ENCODE measurements around the gene PRB2.
A peak's percentile ranks its signal among the peaks of the same experiment; 100 is the strongest.
"Not testable (repeated sequence)": the region's sequence is repeated elsewhere in the genome, so short reads cannot be mapped to it uniquely, and the experiment has no call there.

Gene PRB2

DNA sequence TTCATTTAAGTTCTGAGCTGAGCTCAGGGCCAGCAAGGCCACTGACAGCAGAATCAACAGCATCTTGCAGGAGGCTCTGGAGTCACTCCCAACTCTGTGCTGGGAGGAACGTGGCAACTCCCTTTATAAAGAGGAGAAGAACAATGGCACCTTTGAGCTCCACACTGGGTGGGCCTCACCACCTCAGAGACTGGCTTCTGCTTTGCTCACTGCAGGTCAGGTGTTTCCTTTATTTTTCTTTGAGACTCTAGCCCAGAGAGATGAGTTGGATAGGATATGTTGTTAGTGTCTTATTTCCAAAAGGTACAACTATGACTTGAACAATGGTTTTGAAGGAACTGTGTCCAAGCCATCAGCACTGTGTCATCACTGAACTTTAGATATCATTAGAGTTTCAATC lies at the start of gene PRB2:
Gene PRB2 (minus strand): TSS at position 101 of the 400 bp plus-strand sequence. CDS start 38 bp downstream, at position 63.
- ATAC-seq (ENCODE audit: insufficient read depth, low read depth): not testable (repeated sequence)

DNA sequence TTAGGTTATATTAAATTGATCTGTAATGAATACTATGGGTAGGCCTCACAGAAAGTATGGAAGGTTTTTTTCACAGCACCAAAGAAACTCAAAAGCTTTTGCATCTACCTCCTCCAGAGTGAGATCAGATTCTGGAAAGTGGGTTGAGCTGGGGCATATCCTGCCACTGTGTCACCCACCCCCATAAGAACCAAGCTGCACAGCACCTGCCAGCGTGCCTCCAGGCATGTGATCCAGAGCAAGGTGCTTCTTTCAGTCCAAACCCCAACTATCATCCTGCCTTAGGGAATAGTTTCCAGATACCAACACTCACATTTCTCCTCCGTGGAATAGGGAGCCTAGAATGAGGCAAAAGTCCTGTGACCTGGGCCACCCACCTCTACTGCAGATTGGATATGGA lies 42.6 kb upstream of the PRB2 start:
- H3K9me3 ChIP-seq (ENCODE audit: insufficient read depth, low read length, severe bottlenecking): no peaks in the 10 kb centered on the region

More for the DNA sequence above, at the start of gene PRB2:
- not testable (repeated sequence) for H3K27ac ChIP-seq (ENCODE audit: low read length); H2AFZ ChIP-seq (ENCODE audit: low read depth, low read length); H3K4me2 ChIP-seq (ENCODE audit: insufficient read depth, low read length); H3K9ac ChIP-seq (ENCODE audit: low read depth, low read length); H3K36me3 ChIP-seq (ENCODE audit: insufficient read depth, low read length); H3K4me3 ChIP-seq (ENCODE audit: low read depth in 1 of 2, low read length in 2 of 2); H3K4me1 ChIP-seq (ENCODE audit: insufficient read depth, low read length); H3K27me3 ChIP-seq (ENCODE audit: insufficient read depth, low read length, poor library complexity); H3K9me3 ChIP-seq (ENCODE audit: insufficient read depth, low read length, severe bottlenecking); H3K79me2 ChIP-seq (ENCODE audit: insufficient read depth, low read length); DNase-seq; H4K20me1 ChIP-seq (ENCODE audit: insufficient read depth, low read length)

DNA sequence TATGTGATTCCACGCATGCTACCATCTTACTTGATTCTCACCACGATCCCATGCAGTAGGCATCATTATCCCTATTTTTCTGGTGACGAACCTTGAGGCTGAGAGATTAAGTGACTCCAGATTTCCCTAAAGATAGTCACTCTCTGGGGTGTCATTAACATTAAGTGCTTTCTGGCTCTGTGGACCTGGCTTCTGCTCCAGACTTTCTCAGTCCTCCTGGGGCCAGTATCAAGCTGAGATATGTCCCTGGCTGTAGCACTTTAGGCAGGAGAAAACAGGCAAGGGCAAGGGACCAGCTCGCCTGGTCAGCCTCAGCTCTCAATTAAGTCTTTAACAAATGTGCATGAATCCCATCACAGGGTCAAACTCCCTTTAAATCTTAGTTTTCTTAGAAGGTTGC lies 38.3 kb upstream of the PRB2 start:
- H3K79me2 ChIP-seq (ENCODE audit: insufficient read depth, low read length): no peaks in the 10 kb centered on the region
- no peak overlapping the region for H2AFZ ChIP-seq (ENCODE audit: low read depth, low read length)
- TF ChIP-seq, protein P1, sequence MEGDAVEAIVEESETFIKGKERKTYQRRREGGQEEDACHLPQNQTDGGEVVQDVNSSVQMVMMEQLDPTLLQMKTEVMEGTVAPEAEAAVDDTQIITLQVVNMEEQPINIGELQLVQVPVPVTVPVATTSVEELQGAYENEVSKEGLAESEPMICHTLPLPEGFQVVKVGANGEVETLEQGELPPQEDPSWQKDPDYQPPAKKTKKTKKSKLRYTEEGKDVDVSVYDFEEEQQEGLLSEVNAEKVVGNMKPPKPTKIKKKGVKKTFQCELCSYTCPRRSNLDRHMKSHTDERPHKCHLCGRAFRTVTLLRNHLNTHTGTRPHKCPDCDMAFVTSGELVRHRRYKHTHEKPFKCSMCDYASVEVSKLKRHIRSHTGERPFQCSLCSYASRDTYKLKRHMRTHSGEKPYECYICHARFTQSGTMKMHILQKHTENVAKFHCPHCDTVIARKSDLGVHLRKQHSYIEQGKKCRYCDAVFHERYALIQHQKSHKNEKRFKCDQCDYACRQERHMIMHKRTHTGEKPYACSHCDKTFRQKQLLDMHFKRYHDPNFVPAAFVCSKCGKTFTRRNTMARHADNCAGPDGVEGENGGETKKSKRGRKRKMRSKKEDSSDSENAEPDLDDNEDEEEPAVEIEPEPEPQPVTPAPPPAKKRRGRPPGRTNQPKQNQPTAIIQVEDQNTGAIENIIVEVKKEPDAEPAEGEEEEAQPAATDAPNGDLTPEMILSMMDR (IDR thresholded peaks at IDR 0.05; ENCODE audit: borderline replicate concordance, extremely low read depth, low read length, poor library complexity, severe bottlenecking): no peak
- TF ChIP-seq EZH2 (IDR thresholded peaks at IDR 0.05; ENCODE audit: borderline replicate concordance, low read depth, low read length, severe bottlenecking): no peak
- no peaks in the 10 kb centered on the region for H4K20me1 ChIP-seq (ENCODE audit: insufficient read depth, low read length)
- H3K9me3 ChIP-seq (ENCODE audit: insufficient read depth, low read length, severe bottlenecking): no peaks in the 10 kb centered on the region
- no peaks in the 10 kb centered on the region for H3K36me3 ChIP-seq (ENCODE audit: insufficient read depth, low read length)
- peaks cover 7% of the 10 kb centered on the region for H3K27me3 ChIP-seq (ENCODE audit: insufficient read depth, low read length, poor library complexity)
- H3K4me3 ChIP-seq (ENCODE audit: low read depth in 1 of 2, low read length in 2 of 2): no peak overlapping the region
- DNase-seq: no peak
- ATAC-seq (ENCODE audit: insufficient read depth, low read depth): no peak
- H3K9ac ChIP-seq (ENCODE audit: low read depth, low read length): no peak overlapping the region
- no peaks in the 10 kb centered on the region; the same call in 1 of the 2 replicates for H3K4me1 ChIP-seq (ENCODE audit: insufficient read depth, low read length)
- no peak overlapping the region for H3K27ac ChIP-seq (ENCODE audit: low read length)
- H3K4me2 ChIP-seq (ENCODE audit: insufficient read depth, low read length): no peak overlapping the region

More for the DNA sequence above, 42.6 kb upstream of the PRB2 start:
- DNase-seq (no peak), ATAC-seq (ENCODE audit: insufficient read depth, low read depth) (no peak)
- TF ChIP-seq, protein P1 (IDR thresholded peaks at IDR 0.05; ENCODE audit: borderline replicate concordance, extremely low read depth, low read length, poor library complexity, severe bottlenecking): no peak
- TF ChIP-seq EZH2 (IDR thresholded peaks at IDR 0.05; ENCODE audit: borderline replicate concordance, low read depth, low read length, severe bottlenecking): no peak
- no peaks in the 10 kb centered on the region for H3K36me3 ChIP-seq (ENCODE audit: insufficient read depth, low read length)
- H3K27me3 ChIP-seq (ENCODE audit: insufficient read depth, low read length, poor library complexity): peaks cover 2% of the 10 kb centered on the region
- H3K4me2 ChIP-seq (ENCODE audit: insufficient read depth, low read length): no peak overlapping the region
- no peaks in the 10 kb centered on the region for H3K4me1 ChIP-seq (ENCODE audit: insufficient read depth, low read length)
- H3K9ac ChIP-seq (ENCODE audit: low read depth, low read length): no peak overlapping the region
- H3K79me2 ChIP-seq (ENCODE audit: insufficient read depth, low read length): no peaks in the 10 kb centered on the region
- no peak overlapping the region for H3K4me3 ChIP-seq (ENCODE audit: low read depth in 1 of 2, low read length in 2 of 2)
- no peak overlapping the region for H2AFZ ChIP-seq (ENCODE audit: low read depth, low read length)
- H4K20me1 ChIP-seq (ENCODE audit: insufficient read depth, low read length): no peaks in the 10 kb centered on the region
- H3K27ac ChIP-seq (ENCODE audit: low read length): no peak overlapping the region

DNA sequence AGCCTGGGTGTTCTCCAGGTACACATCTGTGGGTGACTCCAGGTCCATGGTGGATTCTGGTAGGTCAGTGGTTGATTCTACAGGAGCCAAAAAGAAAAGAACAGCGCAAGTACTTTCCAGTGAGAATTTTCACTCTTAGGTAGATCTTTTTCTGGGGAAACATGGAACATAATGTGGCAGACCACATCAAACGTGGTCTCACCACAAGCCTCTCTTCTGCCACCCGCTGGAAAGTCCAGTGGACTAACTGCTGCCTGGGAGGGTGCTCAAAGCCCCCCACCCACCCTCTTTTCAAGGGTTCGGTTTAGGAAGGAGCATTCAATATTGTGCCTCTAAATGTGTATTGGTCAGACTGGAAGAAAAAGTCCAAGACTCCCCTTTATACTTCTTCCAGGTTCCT lies 36.1 kb upstream of the PRB2 start:
- H3K27me3 ChIP-seq (ENCODE audit: insufficient read depth, low read length, poor library complexity): peaks cover 9% of the 10 kb centered on the region
- H3K4me2 ChIP-seq (ENCODE audit: insufficient read depth, low read length): no peak overlapping the region
- no peak overlapping the region for H3K9ac ChIP-seq (ENCODE audit: low read depth, low read length)
- H3K9me3 ChIP-seq (ENCODE audit: insufficient read depth, low read length, severe bottlenecking): no peaks in the 10 kb centered on the region
- no peak overlapping the region for H3K4me3 ChIP-seq (ENCODE audit: low read depth in 1 of 2, low read length in 2 of 2)
- H3K27ac ChIP-seq (ENCODE audit: low read length): no peak overlapping the region
- ATAC-seq (ENCODE audit: insufficient read depth, low read depth) (no peak), DNase-seq (peak; percentile 12)
- H3K79me2 ChIP-seq (ENCODE audit: insufficient read depth, low read length): no peaks in the 10 kb centered on the region
- H4K20me1 ChIP-seq (ENCODE audit: insufficient read depth, low read length): no peaks in the 10 kb centered on the region
- TF ChIP-seq, protein P1 (IDR thresholded peaks at IDR 0.05; ENCODE audit: borderline replicate concordance, extremely low read depth, low read length, poor library complexity, severe bottlenecking): no peak
- H3K4me1 ChIP-seq (ENCODE audit: insufficient read depth, low read length): no peaks in the 10 kb centered on the region; the same call in 1 of the 2 replicates
- H3K36me3 ChIP-seq (ENCODE audit: insufficient read depth, low read length): no peaks in the 10 kb centered on the region
- H2AFZ ChIP-seq (ENCODE audit: low read depth, low read length): no peak overlapping the region
